ENCODE results near the gene PIEZO1. TPM values are rescaled to one million over a fixed set of nuclear protein-coding genes. Genes with fewer than 3 reads are reported as not detected.

The PIEZO1 gene
- polyA plus RNA-seq, 1 donor: 31.9 TPM

GRCh38 chr16:88665570-88665969 lies 119.5 kb downstream of the PIEZO1 start:
- DNase-seq: no peak

Other genes starting within 250 kb of the PIEZO1 start
- 35.8 TPM for gene ZC3H18, start 214.8 kb downstream of the PIEZO1 start, polyA plus RNA-seq (ENCODE audit: insufficient read length)
- gene IL17C, start 146.6 kb downstream of the PIEZO1 start, polyA plus RNA-seq (ENCODE audit: insufficient read length): 0.13 TPM
- 84.5 TPM for gene CYBA, start 134.2 kb downstream of the PIEZO1 start, polyA plus RNA-seq (ENCODE audit: insufficient read length)
- 24.5 TPM for gene MVD, start 122.1 kb downstream of the PIEZO1 start, polyA plus RNA-seq (ENCODE audit: insufficient read length)
- 0.58 TPM for gene SNAI3, start 98.7 kb downstream of the PIEZO1 start, polyA plus RNA-seq (ENCODE audit: insufficient read length)
- 15.3 TPM for gene RNF166, start 78.8 kb downstream of the PIEZO1 start, polyA plus RNA-seq (ENCODE audit: insufficient read length)
- 8.2 TPM for gene CTU2, start 78.7 kb downstream of the PIEZO1 start, polyA plus RNA-seq (ENCODE audit: insufficient read length)
- 13.3 TPM for gene CDT1, start 18.6 kb upstream of the PIEZO1 start, polyA plus RNA-seq (ENCODE audit: insufficient read length)
- 72.3 TPM for gene APRT, start 26.7 kb upstream of the PIEZO1 start, polyA plus RNA-seq (ENCODE audit: insufficient read length)
- gene GALNS, start 71.7 kb upstream of the PIEZO1 start, polyA plus RNA-seq (ENCODE audit: insufficient read length): 22.2 TPM
- gene TRAPPC2L, start 71.9 kb upstream of the PIEZO1 start, polyA plus RNA-seq (ENCODE audit: insufficient read length): 73.7 TPM
- gene PABPN1L, start 81.4 kb upstream of the PIEZO1 start, polyA plus RNA-seq (ENCODE audit: insufficient read length): not detected
- 2.1 TPM for gene CBFA2T3, start 192.0 kb upstream of the PIEZO1 start, polyA plus RNA-seq (ENCODE audit: insufficient read length)

All from left kidney (tissue), 2 donors.